ENCODE results near the gene CEBPG. TPM values are rescaled to one million over a fixed set of nuclear protein-coding genes. Genes with fewer than 3 reads are reported as not detected.

CEBPG gene
- 54.6 TPM for total RNA-seq

GRCh38 chr19:33373453-33374235 lies at the start of gene CEBPG:
CEBPG (plus strand) TSS chr19:33373709; CDS start chr19:33379240, 5,531 bp downstream.
- DNase-seq (ENCODE audit: low spot score in 2 of 2) (peak; percentile 99 to 100), FAIRE-seq (no peak)

DNA sequence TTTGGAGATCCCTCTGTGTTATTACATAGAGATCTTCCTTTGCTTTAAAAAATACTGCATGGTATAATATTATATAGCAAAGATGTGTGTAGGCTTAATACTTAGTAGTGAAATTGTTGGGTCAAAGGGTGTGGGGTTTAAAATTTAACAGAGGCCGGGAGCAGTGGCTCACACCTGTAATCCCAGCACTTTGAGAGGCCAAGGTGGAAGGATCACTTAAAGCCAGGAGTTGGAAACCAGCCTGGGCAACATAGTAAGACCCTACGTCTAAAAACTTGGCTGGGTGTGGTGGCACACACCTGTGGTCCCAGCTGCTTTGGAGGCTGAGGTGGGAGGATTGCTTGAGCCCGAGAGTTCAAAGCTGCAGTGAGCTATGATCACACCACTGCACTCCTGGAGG lies 48.9 kb upstream of the CEBPG start:
- DNase-seq (ENCODE audit: low spot score in 2 of 2) (no peak), FAIRE-seq (no peak)

- peak in 1 of 2 donors; percentile 38 for DNase-seq (ENCODE audit: low spot score in 2 of 2)
- FAIRE-seq = no peak
These were observed 47.6 kb upstream of the CEBPG start for GRCh38 chr19:33325920-33326319.

DNA sequence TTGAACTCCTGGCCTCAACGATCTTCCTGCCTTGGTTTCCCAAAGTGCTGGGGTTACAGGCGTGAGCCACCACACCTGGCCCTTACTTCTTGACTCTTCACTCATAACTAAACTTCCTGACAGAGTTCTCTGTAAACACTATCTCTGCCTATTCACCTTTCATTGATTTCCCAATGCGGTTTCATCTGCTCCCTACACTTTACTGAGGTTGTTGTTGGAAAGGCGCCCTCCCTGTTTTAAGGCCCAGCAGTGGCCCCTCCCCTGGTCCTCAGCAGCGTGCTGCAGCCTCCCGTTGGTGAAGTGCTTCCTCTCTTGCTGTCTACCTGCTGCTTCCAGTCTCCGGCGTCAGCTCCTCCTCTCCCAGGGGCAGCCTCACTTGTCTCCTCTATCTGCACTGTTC lies 44.4 kb upstream of the CEBPG start:
- FAIRE-seq (no peak), DNase-seq (ENCODE audit: low spot score in 2 of 2) (no peak)

GRCh38 chr19:33329736-33330135 lies 43.8 kb upstream of the CEBPG start:
- no peak for FAIRE-seq
- DNase-seq (ENCODE audit: low spot score in 2 of 2) = no peak

GRCh38 chr19:33332248-33332647 lies 41.3 kb upstream of the CEBPG start:
- FAIRE-seq = no peak
- no peak for DNase-seq (ENCODE audit: low spot score in 2 of 2)

- no peak for DNase-seq (ENCODE audit: low spot score in 2 of 2)
- FAIRE-seq = no peak
These were observed 40.4 kb upstream of the CEBPG start for GRCh38 chr19:33333151-33333550.

DNA sequence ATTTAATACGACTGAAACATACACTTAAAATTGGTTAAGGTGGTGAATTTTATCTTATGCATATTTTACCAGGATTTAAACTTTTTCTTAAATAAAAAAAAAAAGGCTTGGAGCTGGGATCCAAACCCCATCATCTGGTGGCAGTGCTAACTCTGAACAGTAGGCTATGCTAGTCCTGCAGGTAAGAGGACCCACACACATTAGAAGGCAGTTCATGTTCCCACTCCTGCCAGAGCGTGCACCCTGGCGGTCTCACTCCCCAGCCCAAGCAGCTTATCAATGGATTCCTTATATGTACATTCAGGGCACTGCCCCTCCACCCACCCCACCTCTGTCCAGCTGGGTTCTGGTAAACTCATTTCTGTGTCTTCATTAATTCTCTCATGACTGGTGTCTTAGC lies 39.9 kb upstream of the CEBPG start:
- FAIRE-seq = no peak
- no peak for DNase-seq (ENCODE audit: low spot score in 2 of 2)

DNA sequence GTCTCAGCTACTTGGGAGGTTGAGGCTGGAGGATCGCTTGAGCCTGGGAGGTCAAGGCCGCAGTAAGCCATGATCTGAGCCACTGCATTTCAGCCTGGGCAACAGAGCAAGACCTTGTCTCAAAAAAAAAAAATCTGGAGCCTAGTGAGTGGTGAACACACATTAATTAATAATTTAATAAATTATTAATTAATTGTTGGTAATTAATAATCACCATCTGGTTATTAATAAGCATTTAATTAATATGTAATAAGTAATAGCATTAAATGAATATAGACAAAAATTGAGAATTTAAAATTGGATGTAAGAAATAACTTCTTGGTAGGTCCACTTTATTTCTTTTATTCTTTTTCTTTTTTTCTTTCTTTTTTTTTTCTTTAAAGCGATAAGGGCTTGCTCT lies 39.2 kb upstream of the CEBPG start:
- DNase-seq (ENCODE audit: low spot score in 2 of 2) (no peak), FAIRE-seq (peak; percentile 43)

DNA sequence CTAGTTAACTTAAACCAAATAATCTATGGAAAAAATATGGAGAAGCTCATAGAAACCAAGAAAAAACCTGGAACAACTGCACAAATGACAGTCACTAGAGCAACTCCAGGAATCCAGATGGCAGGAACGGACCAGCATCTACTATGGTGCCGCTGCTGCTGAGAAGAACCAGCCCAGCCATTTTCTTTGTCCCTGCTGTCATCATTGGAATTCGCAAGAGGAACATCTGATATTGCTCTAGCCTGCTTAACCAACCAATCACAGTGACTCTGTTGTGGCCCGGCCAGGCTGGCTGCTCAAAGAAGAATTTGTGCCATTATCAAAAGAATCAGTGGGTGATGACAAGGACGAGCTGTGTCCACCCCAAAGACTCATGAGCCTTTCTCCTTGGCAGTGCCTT lies 38.1 kb upstream of the CEBPG start:
- no peak for DNase-seq (ENCODE audit: low spot score in 2 of 2)
- no peak for FAIRE-seq

GRCh38 chr19:33339016-33339984 lies 34.2 kb upstream of the CEBPG start:
- DNase-seq (ENCODE audit: low spot score in 2 of 2) (no peak), FAIRE-seq (no peak)

- FAIRE-seq = no peak
- DNase-seq (ENCODE audit: low spot score in 2 of 2) = no peak
These were observed 32.5 kb upstream of the CEBPG start for GRCh38 chr19:33340991-33341390.

- DNase-seq (ENCODE audit: low spot score in 2 of 2) = no peak
- FAIRE-seq = no peak
These were observed 30.2 kb upstream of the CEBPG start for GRCh38 chr19:33343301-33343700.

- FAIRE-seq (no peak), DNase-seq (ENCODE audit: low spot score in 2 of 2) (peak in 1 of 2 donors; percentile 37)
These were observed 29.5 kb upstream of the CEBPG start for GRCh38 chr19:33343859-33344572.

DNA sequence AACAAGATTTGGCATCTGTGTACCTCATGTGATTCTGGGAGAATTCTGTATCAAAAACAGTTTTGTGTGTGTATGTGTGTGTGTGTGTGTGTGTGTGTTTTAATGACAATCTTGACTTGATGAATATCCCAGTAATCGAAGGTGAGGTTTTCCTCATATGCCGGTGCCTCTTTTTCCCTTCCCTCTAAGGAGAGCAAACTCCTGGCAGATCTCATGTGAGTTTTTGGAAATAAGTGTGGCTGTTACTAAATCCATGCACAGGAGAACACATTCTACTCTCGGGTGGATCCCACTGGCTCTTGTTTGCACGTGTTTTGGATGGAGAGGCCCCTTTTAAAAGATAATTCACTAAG lies 29.0 kb upstream of the CEBPG start:
- no peak for FAIRE-seq
- DNase-seq (ENCODE audit: low spot score in 2 of 2) = no peak

GRCh38 chr19:33345163-33345562 lies 28.3 kb upstream of the CEBPG start:
- FAIRE-seq (no peak), DNase-seq (ENCODE audit: low spot score in 2 of 2) (no peak)

DNA sequence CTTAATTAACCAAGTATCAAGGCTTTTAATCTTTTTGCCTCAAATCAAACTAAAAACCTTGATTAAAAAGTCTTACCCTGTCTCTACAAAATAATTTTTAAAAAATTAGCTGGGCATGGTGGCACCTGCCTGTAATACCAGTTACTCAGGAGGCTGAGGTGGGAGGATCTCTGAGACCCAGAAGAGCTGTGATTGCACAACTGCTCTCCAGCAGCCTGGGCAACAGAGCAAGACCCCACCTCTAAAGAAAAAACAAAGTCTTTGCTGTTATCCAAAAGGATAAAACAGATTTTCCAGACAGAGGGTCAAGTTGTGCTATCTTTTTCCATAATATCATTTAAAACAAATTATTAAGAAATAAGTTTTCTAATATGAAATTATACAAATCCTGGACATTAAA lies 26.8 kb upstream of the CEBPG start:
- FAIRE-seq (no peak), DNase-seq (ENCODE audit: low spot score in 2 of 2) (no peak)

DNA sequence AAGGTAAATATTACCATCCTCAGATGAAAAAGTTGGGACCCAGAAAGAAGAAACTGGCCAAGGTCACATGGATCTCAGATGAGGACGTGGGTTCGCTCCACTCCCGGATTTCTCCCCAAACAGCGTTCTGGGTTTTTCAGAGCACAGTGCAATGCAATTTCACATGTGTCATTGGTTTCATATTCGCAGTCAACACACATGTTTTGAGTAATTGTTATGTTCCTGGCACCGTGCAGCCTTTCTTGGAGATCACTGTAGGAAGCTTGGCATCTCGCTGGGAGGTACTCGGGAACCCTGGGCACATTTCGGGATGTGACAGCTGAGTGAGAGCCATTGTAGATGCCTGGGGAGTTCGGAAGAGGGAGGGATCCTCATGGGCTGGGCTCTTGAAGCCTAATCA lies 26.2 kb upstream of the CEBPG start:
- no peak for DNase-seq (ENCODE audit: low spot score in 2 of 2)

DNA sequence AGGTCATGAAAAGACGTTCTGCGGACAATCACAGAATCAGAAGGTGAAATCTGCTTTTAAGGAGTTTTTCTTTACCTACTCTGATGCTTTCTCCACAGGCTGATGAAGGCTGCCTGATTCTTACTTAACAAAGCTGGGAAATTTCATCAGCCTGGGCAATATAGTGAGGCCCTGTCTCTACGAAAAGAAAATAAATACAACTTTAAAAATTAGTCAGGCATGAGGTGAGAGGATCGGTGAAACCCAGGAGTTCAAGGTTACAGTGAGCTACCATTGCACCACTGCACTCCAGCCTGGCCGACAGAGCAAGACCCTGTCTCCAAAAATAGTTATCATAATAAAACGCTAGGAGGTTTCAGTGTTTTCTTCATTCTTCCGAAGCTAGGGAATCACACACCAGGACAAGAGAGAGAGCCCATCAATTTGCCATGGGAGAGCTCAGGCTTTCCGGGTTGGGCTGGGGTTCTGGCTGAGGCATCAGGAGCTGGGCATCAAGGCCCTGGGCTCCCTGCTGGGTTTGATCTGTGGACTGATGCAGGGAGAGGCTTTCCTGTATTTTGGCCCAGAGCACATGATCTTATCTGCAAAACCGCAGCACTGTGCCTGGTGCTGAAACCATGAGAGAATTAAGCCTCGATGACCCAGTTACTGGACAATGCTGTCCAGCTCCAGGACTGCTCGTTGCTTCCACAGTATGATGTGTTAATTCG lies 25.1 kb upstream of the CEBPG start:
- DNase-seq (ENCODE audit: low spot score in 2 of 2) (no peak), FAIRE-seq (no peak)

More for the DNA sequence above, 26.2 kb upstream of the CEBPG start:
- no peak for FAIRE-seq

All from frontal cortex (tissue), 4 donors.